HepG2 (cell line): ENCODE measurements around the gene BMP8A.
"Not testable (repeated sequence)": the region's sequence is repeated elsewhere in the genome, so short reads cannot be mapped to it uniquely, and the experiment has no call there.

Source experiments
- ARHGAP35 ChIP-seq: sonication (generic); formaldehyde crosslinking; IDR thresholded peaks from 2 replicates; pipeline ENCODE4 v1.9.0; 2022; ENCODE audit warnings: mild to moderate bottlenecking, inconsistent platforms, moderate library complexity, missing genetic modification reagents, borderline replicate concordance
- EZH2 ChIP-seq: conservative IDR thresholded peaks from 2 replicates; pipeline ENCODE4 v1.6.1; 2012; ENCODE audit warnings: mild to moderate bottlenecking, low read depth, low read length, moderate library complexity
- FOSL1 ChIP-seq: sonication (generic); formaldehyde crosslinking; IDR thresholded peaks from 2 replicates; pipeline ENCODE4 v1.9.0; 2021; ENCODE audit warnings: missing genetic modification reagents, borderline replicate concordance
- FOXA1 ChIP-seq, 2 experiments: fragments of 450-650 bp in 1 of 2; sonication (generic) in 1 of 2; formaldehyde crosslinking in 1 of 2; IDR thresholded peaks; 2 replicates each; pipeline versions ENCODE4 v1.4.0 to v1.6.1; 2016 to 2020; ENCODE audit warnings: missing genetic modification reagents in 1 of 2
- GTF2F1 ChIP-seq: fragments of 150-350 bp; IDR thresholded peaks from 2 replicates; pipeline ENCODE4 v1.6.1; 2014; ENCODE audit warnings: low read length
- YY1 ChIP-seq: IDR thresholded peaks from 2 replicates; pipeline ENCODE4 v1.6.1; 2011; ENCODE audit warnings: low read length, low read depth, moderate library complexity, mild to moderate bottlenecking; ENCODE audit not compliant: insufficient read depth, insufficient replicate concordance
- ZBTB3 ChIP-seq: sonication (generic); formaldehyde crosslinking; IDR thresholded peaks from 2 replicates; pipeline ENCODE4 v1.4.0; 2020; ENCODE audit warnings: low read depth, mild to moderate bottlenecking, moderate library complexity, missing genetic modification reagents, borderline replicate concordance
- ZNF263 ChIP-seq: sonication (generic); formaldehyde crosslinking; IDR thresholded peaks from 2 replicates; pipeline ENCODE4 v1.4.0; 2020; ENCODE audit warnings: missing genetic modification reagents
- TF ChIP-seq, protein P1 (sequence below): sonication (generic); formaldehyde crosslinking; conservative IDR thresholded peaks from 2 replicates; pipeline ENCODE4 v1.4.0; 2020; ENCODE audit warnings: missing genetic modification reagents
- TF ChIP-seq, protein P2 (sequence below): sonication (generic); formaldehyde crosslinking; IDR thresholded peaks from 2 replicates; pipeline ENCODE4 v1.4.0; 2020; ENCODE audit warnings: missing genetic modification reagents, mild to moderate bottlenecking, borderline replicate concordance
- TF ChIP-seq, protein P3 (sequence below): sonication (generic); formaldehyde crosslinking; IDR thresholded peaks from 2 replicates; pipeline ENCODE4 v1.5.0; 2020; ENCODE audit warnings: mild to moderate bottlenecking, missing genetic modification reagents, moderate library complexity

DNA sequence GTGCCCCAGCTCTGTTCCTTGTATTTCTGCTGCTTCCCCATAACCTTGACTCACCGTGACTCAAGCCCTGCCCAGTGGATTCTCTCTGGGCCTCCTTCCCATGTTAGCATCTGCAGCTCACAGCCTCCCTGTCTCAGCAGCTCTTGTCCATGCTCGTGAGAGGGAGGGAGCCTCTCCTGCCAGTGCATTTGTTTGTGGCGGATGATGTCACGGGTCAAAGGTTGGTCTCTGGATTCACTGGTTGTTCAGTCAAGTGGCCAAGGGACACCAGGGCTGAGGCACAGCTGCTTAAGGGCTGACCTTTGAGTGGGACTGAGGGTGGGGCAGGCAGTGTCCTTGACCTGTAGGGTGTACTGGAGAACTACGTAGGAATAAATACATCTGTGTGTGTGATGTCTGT lies 27.9 kb downstream of the BMP8A start:
- TF ChIP-seq, protein P1, sequence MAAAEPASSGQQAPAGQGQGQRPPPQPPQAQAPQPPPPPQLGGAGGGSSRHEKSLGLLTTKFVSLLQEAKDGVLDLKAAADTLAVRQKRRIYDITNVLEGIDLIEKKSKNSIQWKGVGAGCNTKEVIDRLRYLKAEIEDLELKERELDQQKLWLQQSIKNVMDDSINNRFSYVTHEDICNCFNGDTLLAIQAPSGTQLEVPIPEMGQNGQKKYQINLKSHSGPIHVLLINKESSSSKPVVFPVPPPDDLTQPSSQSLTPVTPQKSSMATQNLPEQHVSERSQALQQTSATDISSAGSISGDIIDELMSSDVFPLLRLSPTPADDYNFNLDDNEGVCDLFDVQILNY (CRISPR knock-in tag) = not testable (repeated sequence)
- TF ChIP-seq ZNF263 (CRISPR knock-in tag); ZBTB3; ARHGAP35 (CRISPR knock-in tag); FOSL1 (CRISPR knock-in tag); FOXA1 (IDR thresholded peaks at IDR 0.05); FOXA1 (CRISPR knock-in tag; IDR thresholded peaks at IDR 0.05); EZH2; GTF2F1; YY1: not testable (repeated sequence)
- TF ChIP-seq, protein P2, sequence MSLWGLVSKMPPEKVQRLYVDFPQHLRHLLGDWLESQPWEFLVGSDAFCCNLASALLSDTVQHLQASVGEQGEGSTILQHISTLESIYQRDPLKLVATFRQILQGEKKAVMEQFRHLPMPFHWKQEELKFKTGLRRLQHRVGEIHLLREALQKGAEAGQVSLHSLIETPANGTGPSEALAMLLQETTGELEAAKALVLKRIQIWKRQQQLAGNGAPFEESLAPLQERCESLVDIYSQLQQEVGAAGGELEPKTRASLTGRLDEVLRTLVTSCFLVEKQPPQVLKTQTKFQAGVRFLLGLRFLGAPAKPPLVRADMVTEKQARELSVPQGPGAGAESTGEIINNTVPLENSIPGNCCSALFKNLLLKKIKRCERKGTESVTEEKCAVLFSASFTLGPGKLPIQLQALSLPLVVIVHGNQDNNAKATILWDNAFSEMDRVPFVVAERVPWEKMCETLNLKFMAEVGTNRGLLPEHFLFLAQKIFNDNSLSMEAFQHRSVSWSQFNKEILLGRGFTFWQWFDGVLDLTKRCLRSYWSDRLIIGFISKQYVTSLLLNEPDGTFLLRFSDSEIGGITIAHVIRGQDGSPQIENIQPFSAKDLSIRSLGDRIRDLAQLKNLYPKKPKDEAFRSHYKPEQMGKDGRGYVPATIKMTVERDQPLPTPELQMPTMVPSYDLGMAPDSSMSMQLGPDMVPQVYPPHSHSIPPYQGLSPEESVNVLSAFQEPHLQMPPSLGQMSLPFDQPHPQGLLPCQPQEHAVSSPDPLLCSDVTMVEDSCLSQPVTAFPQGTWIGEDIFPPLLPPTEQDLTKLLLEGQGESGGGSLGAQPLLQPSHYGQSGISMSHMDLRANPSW (CRISPR knock-in tag) = not testable (repeated sequence)
- TF ChIP-seq, protein P3, sequence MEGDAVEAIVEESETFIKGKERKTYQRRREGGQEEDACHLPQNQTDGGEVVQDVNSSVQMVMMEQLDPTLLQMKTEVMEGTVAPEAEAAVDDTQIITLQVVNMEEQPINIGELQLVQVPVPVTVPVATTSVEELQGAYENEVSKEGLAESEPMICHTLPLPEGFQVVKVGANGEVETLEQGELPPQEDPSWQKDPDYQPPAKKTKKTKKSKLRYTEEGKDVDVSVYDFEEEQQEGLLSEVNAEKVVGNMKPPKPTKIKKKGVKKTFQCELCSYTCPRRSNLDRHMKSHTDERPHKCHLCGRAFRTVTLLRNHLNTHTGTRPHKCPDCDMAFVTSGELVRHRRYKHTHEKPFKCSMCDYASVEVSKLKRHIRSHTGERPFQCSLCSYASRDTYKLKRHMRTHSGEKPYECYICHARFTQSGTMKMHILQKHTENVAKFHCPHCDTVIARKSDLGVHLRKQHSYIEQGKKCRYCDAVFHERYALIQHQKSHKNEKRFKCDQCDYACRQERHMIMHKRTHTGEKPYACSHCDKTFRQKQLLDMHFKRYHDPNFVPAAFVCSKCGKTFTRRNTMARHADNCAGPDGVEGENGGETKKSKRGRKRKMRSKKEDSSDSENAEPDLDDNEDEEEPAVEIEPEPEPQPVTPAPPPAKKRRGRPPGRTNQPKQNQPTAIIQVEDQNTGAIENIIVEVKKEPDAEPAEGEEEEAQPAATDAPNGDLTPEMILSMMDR = not testable (repeated sequence)
